Central memory CD8-positive, alpha-beta T cell (primary cell): Measurements from ENCODE around the gene AUH.

ENCODE experiments used
- ATAC-seq: fragments of 150-1000 bp; cut with Tn5 transposase; replicated peaks from 2 replicates; pipeline ENCODE4 v1.10.0; 2022; ENCODE audit warnings: mild to moderate bottlenecking, moderate FRiP score, moderate number of reproducible peaks; ENCODE audit not compliant: poor library complexity, severe bottlenecking; ENCODE audit errors: extremely low read depth
- DNase-seq, 2 donors: peaks; one replicate each; pipeline ENCODE4 v3.0.0; 2021; ENCODE audit warnings: low spot score in 2 of 2
- H3K27ac Mint-ChIP-seq: one replicate; pipeline ENCODE4 v1.8.0; 2022; ENCODE audit warnings: low read depth, mild to moderate bottlenecking, moderate library complexity, mixed read lengths
- H3K27me3 Mint-ChIP-seq: one replicate; pipeline ENCODE4 v1.8.0; 2022; ENCODE audit warnings: mixed read lengths
- H3K36me3 Mint-ChIP-seq: one replicate; pipeline ENCODE4 v1.8.0; 2022; ENCODE audit warnings: mild to moderate bottlenecking, moderate library complexity, mixed read lengths; ENCODE audit not compliant: insufficient read depth
- H3K4me1 Mint-ChIP-seq: one replicate; pipeline ENCODE4 v1.8.0; 2022; ENCODE audit warnings: mixed read lengths
- H3K4me3 Mint-ChIP-seq: one replicate; pipeline ENCODE4 v1.8.0; 2022; ENCODE audit warnings: mild to moderate bottlenecking, moderate library complexity, mixed read lengths
- H3K9me3 Mint-ChIP-seq: one replicate; pipeline ENCODE4 v1.8.0; 2022; ENCODE audit warnings: mixed read lengths

The AUH gene

DNA sequence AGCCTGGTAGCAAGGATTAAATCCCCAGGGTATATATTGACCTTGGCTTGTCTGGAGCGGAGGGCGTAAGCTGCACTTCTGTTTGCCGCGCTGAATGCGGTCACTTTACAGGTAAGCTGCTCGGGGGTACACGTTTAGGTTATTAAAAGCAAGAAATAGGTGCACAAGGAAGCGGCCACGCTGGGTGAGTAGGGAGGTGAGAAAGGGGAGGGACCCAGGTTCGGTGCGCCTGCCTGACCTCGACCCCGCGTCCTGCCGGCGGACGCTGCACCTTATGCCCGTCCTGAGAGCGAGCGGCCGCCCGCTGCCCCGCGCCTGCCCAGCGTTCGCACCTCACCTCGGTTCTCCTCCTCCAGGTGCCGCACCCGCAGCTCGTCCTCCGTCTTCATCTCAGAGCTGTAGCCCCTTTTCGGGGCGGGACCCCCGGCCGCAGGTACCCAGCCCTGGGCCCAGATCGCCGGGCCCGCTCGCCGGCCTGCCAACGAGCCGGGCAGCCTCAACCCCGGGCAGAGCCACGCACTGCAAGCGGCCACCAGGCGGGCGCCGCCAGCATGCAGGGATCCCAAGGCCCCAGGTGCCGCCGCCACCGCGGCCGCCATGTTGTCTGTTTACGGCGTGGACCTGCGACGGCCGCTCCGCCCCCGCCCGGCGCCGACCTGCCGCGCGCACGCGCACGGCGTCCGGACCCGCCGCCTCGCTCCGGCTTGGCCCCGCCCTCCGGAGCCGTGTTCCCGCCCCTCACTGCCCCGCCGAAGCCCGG lies at the start of gene AUH:
Gene AUH, minus strand, starts transcription at position 628 of the 760 bp plus-strand sequence. Its CDS starts 29 bp downstream, at position 599.
- Mint-ChIP-seq H3K27me3 (no peaks in the 10 kb centered on the region), H3K36me3 (peaks cover 6% of the 10 kb centered on the region), H3K4me1 (peaks cover 51% of the 10 kb centered on the region), H3K4me3 (peak within 1 kb of the TSS; percentile 95), H3K9me3 (no peaks in the 10 kb centered on the region), H3K27ac (peak within 1 kb of the TSS; percentile 73)
- DNase-seq, result peak; percentile 74 to 77
- ATAC-seq, result peak; percentile 94

DNA sequence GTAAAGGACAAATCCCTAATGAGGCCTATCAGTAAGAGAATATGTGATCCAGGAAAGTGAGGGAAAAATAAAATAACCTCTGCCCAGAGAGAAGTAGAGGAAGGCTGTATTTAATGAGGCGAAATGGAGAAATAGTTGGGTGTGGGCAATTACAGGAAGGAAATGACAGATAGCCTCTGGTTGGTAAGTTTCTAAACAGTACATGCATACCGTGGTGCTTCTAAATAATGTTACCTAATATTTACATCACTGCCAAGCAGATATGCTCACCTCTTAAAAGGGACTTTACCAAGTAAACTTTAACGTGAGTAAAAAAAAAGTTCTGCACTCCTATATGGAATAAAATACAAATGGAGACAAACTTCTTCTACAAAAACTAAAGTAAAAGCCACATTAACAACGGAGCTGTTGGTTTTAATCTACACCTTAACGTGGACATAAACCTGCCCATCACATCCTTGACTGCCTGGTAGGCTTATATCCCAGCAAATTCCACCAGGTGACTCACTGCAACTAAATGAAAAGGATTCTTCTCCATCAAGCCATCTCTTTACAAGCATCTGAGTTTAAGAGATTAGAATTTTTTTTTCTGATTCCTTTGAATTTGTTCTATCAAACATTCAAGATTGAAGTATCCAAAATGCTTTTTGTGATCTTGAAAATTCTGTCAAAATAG lies 49.5 kb upstream of the AUH start:
- no peak overlapping the region for H3K27ac Mint-ChIP-seq

GRCh38 chr9:91410161-91410560 lies 48.4 kb upstream of the AUH start:
- no peak for DNase-seq
- Mint-ChIP-seq H3K27ac (no peak overlapping the region), H3K4me1 (peaks cover 13% of the 10 kb centered on the region), H3K9me3 (no peaks in the 10 kb centered on the region), H3K27me3 (no peaks in the 10 kb centered on the region), H3K4me3 (no peak overlapping the region), H3K36me3 (peaks cover 8% of the 10 kb centered on the region)
- ATAC-seq, result no peak

More for the DNA sequence above, 49.5 kb upstream of the AUH start:
- no peak for DNase-seq
- Mint-ChIP-seq H3K4me1 (peaks cover 13% of the 10 kb centered on the region), H3K27me3 (no peaks in the 10 kb centered on the region), H3K4me3 (no peak overlapping the region), H3K9me3 (no peaks in the 10 kb centered on the region), H3K36me3 (peaks cover 8% of the 10 kb centered on the region)
- peak; percentile 32 for ATAC-seq

GRCh38 chr9:91408475-91408874 lies 46.8 kb upstream of the AUH start:
- Mint-ChIP-seq H3K27ac (no peak overlapping the region), H3K36me3 (peaks cover 10% of the 10 kb centered on the region), H3K27me3 (no peaks in the 10 kb centered on the region), H3K4me1 (peaks cover 12% of the 10 kb centered on the region), H3K9me3 (no peaks in the 10 kb centered on the region), H3K4me3 (no peak overlapping the region)
- ATAC-seq (no peak), DNase-seq (no peak)

DNA sequence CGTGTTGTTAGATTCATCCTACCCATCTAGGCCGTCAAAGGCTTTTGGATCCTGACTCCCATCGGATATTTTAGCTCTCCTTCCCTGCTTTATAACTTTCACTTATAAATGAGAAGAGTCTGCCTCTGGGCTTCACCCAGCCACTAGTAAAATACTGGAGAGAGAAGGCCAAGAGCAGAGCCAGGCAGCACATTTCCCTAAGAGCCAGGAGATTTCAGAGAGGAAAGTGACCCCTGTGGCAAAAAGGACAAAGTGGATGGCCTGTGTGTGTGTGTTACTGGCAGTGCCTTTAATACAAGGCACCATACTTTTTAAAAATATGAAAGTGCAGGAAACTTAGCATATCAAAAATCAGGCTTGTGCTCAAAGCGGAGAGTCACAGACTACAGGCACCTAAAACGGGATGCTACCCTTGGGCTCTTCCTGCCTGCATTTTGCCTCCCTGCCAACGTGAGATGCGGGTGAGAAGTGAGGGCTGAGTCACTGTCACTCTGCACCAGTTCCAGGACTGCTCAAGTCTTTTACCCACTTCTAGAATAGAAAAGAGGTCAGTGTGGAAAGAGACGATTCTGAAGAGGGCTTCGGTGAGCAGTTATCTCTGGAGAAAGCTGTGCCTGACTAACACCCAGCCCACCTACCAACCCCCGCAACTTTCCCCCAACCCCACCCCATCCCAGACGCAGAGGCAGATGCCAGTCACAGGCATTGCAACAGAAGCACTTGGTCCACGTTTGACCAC lies 46.0 kb upstream of the AUH start:
- DNase-seq (no peak), ATAC-seq (no peak)
- no peaks in the 10 kb centered on the region for H3K9me3 Mint-ChIP-seq
- peaks cover 10% of the 10 kb centered on the region for H3K36me3 Mint-ChIP-seq
- no peak overlapping the region for H3K4me3 Mint-ChIP-seq
- peaks cover 13% of the 10 kb centered on the region for H3K4me1 Mint-ChIP-seq
- H3K27ac Mint-ChIP-seq, result no peak overlapping the region
- H3K27me3 Mint-ChIP-seq, result no peaks in the 10 kb centered on the region

- H3K4me3 Mint-ChIP-seq, result no peak overlapping the region
- DNase-seq (no peak), ATAC-seq (no peak)
- peaks cover 7% of the 10 kb centered on the region for H3K4me1 Mint-ChIP-seq
- H3K27ac Mint-ChIP-seq, result no peak overlapping the region
- peaks cover 6% of the 10 kb centered on the region for H3K36me3 Mint-ChIP-seq
- H3K9me3 Mint-ChIP-seq, result no peaks in the 10 kb centered on the region
- H3K27me3 Mint-ChIP-seq, result peaks cover 12% of the 10 kb centered on the region
Measured at GRCh38 chr9:91405343-91406077, 43.8 kb upstream of the AUH start.

- Mint-ChIP-seq H3K36me3 (peaks cover 4% of the 10 kb centered on the region), H3K27me3 (peaks cover 12% of the 10 kb centered on the region), H3K4me3 (no peak overlapping the region), H3K27ac (no peak overlapping the region), H3K4me1 (peaks cover 7% of the 10 kb centered on the region), H3K9me3 (no peaks in the 10 kb centered on the region)
- DNase-seq (no peak), ATAC-seq (no peak)
Measured at GRCh38 chr9:91403665-91404543, 42.2 kb upstream of the AUH start.

DNA sequence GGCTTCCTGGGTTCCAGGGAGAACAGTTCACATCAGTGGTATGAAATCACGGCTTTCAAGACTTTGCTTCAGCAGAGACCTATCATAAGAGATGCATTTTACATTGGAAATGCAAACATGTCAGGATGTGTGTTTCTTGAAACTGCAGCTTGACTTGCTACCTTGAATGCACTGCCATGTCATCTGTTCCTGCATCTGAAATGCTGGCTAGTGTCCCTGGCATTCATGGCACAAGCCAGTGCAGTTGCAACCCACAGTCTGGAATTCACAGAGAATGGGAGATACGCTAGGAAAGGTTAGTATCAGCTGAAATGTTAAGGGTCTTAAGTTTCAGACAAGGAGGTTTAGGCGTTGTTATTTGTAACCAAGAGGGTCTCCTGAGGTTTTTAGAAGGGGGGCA lies 37.2 kb upstream of the AUH start:
- H3K27me3 Mint-ChIP-seq, result peaks cover 12% of the 10 kb centered on the region
- no peak overlapping the region for H3K4me3 Mint-ChIP-seq
- H3K27ac Mint-ChIP-seq, result no peak overlapping the region
- H3K9me3 Mint-ChIP-seq, result no peaks in the 10 kb centered on the region
- DNase-seq (no peak), ATAC-seq (no peak)
- peaks cover 2% of the 10 kb centered on the region for H3K36me3 Mint-ChIP-seq
- peaks cover 14% of the 10 kb centered on the region for H3K4me1 Mint-ChIP-seq

DNA sequence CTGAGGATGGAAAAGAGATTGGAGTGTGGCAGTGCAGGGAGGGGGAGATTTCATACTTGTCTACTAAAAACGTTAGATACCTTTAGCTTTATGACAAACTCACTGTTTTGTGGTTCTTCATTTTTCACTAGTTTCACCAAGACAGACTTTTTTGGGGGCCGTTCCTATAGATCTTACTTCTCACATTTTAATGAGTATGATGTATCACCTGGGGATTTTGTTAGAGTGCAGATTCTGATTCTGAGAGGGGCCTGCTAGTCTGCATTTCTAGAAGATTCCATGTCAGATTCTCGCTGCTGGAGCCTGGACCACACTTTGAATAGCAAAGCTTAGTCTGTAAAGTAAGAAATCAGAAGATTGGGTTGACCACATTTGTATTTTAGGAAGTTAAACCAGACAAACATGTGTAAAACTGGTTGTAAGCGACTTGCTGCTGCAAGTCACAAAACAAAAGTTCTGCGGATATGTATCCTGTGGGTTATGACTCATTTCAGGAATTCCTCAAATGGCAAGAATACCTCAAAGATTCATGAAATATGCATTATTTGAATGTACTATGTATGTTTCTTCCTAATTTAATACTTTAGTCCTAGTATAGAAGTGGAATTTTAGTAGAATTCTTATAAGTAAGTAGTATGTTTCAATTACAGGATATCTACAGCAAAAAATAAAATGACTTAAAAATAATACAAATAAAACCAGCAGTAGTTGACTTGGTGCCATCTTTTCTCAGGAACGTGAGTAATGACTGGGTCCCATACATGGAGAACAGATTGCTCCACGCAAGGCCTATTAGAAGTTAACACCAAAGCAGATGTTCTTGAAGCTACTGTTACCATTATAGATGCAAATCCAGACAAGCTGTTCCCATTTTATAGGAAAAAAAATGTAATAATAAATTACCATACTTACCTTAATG lies 34.1 kb upstream of the AUH start:
- ATAC-seq, result no peak
- Mint-ChIP-seq H3K4me1 (peaks cover 7% of the 10 kb centered on the region), H3K4me3 (no peak overlapping the region), H3K36me3 (peaks cover 4% of the 10 kb centered on the region), H3K9me3 (no peaks in the 10 kb centered on the region), H3K27ac (peak overlapping the region; percentile 13), H3K27me3 (no peaks in the 10 kb centered on the region)
- no peak for DNase-seq

DNA sequence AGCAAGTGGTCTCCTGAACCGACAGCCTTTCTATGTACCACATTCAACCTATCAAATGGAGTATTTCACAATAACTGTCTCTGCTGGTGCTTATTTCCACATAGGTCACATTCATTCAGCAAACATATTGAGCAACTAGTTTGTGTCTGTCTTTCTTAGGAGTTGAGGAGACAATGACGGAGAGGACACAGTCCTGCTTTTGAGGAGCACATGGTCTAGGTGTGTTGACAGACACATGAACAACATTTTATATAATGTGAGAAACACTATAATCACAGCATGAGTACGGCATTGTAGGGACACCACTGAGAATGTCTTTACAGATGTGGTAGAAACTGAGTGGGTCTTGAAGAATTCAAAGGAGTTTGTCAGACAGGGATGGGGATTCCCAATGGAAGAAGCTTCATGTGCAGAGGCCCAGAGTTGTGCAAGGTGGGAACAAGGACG lies 33.4 kb upstream of the AUH start:
- no peak overlapping the region for H3K4me3 Mint-ChIP-seq
- H3K36me3 Mint-ChIP-seq, result peaks cover 4% of the 10 kb centered on the region
- peaks cover 7% of the 10 kb centered on the region for H3K4me1 Mint-ChIP-seq
- no peaks in the 10 kb centered on the region for H3K9me3 Mint-ChIP-seq
- DNase-seq (no peak), ATAC-seq (no peak)
- H3K27ac Mint-ChIP-seq, result peak overlapping the region; percentile 13
- no peaks in the 10 kb centered on the region for H3K27me3 Mint-ChIP-seq

DNA sequence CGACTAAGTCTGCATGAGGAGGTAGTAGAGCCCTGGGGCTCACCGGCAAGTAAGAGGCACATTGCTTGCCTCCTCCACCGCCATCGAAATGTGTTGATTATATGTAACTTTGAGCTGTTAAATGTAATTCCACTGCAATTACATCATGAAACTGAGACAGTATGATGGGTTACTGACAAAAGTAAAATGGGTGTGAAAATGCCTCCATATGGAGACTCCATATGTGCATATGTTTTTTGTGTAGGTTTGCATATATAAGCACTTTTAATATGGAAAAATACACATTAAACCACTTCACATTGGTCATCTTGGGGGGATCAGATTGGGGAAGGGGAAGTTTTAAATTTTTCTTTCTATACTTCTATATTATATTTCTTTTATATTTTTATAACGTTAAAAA lies 32.1 kb upstream of the AUH start:
- ATAC-seq (no peak), DNase-seq (no peak)
- no peaks in the 10 kb centered on the region for H3K27me3 Mint-ChIP-seq
- peaks cover 4% of the 10 kb centered on the region for H3K36me3 Mint-ChIP-seq
- H3K27ac Mint-ChIP-seq, result no peak overlapping the region
- H3K4me1 Mint-ChIP-seq, result peaks cover 7% of the 10 kb centered on the region
- no peaks in the 10 kb centered on the region for H3K9me3 Mint-ChIP-seq
- H3K4me3 Mint-ChIP-seq, result no peak overlapping the region
